ENCODE data around the gene CALCB.

CALCB gene

GRCh38 chr11:15118431-15118830 is 45.0 kb downstream of the CALCB start:
- DNase-seq (ENCODE audit: low read depth in 2 of 2): no peak

GRCh38 chr11:15119352-15119751 is 46.0 kb downstream of the CALCB start:
- no peak for DNase-seq (ENCODE audit: low read depth in 2 of 2)

GRCh38 chr11:15119826-15120225 is 46.4 kb downstream of the CALCB start:
- DNase-seq (ENCODE audit: low read depth in 2 of 2): no peak

- no peak for DNase-seq (ENCODE audit: low read depth in 2 of 2)
These were observed 50.5 kb downstream of the CALCB start for GRCh38 chr11:15123849-15124248.

- no peak for DNase-seq (ENCODE audit: low read depth in 2 of 2)
These were observed 51.1 kb downstream of the CALCB start for GRCh38 chr11:15124528-15124927.

- DNase-seq (ENCODE audit: low read depth in 2 of 2): no peak
These were observed 53.9 kb downstream of the CALCB start for GRCh38 chr11:15127341-15127740.

Measured in stimulated activated CD8-positive, alpha-beta memory T cell treated with anti-CD3 and anti-CD28 coated beads, Interleukin-2, amount 100 ng/mL, for 1 hour (primary cell).